ENCODE data around the gene PNO1.

PNO1 gene

DNA sequence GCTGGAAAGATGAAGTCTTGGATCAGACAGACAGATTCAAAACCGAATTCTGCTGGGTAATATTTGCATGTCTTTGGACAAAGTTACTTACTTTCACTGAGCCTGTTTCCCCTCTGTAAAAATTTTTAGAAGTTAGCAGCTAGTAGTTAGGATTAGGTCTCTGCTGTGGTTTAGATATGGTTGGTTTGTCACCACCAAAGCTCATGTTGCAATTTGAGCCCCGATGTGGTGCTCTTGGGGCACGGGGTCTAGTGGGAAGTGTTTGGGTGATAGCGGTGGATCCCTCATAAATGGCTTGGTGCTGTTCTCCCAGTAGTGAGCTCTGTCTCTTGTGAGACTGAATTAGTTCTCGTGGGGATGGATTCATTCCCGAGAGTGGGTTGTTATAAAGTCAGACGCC, 38.9 kb upstream of the PNO1 start:
- Histone ChIP-seq H3K27ac (ENCODE audit: low read length) (no peak overlapping the region), H3K4me2 (ENCODE audit: low read length) (no peak overlapping the region), H3K9ac (ENCODE audit: low read length) (no peak overlapping the region), H3K4me1 (ENCODE audit: low read length) (peaks cover 29% of the 10 kb centered on the region), H2AFZ (ENCODE audit: low read depth, low read length) (no peak overlapping the region), H3K4me3 (ENCODE audit: low read length) (no peak overlapping the region), H4K20me1 (ENCODE audit: insufficient read depth, low read length) (no peaks in the 10 kb centered on the region), H3K79me2 (ENCODE audit: low read length) (no peaks in the 10 kb centered on the region), H3K27me3 (ENCODE audit: low read depth, low read length) (no peaks in the 10 kb centered on the region), H3K9me3 (ENCODE audit: insufficient read depth, low read length) (no peaks in the 10 kb centered on the region), H3K36me3 (replicated peaks; ENCODE audit: low read depth, low read length) (no peaks in the 10 kb centered on the region)
- no peak for TF ChIP-seq EZH2phosphoT487 (IDR thresholded peaks at IDR 0.05; ENCODE audit: low read depth)
- TF ChIP-seq, protein P1, sequence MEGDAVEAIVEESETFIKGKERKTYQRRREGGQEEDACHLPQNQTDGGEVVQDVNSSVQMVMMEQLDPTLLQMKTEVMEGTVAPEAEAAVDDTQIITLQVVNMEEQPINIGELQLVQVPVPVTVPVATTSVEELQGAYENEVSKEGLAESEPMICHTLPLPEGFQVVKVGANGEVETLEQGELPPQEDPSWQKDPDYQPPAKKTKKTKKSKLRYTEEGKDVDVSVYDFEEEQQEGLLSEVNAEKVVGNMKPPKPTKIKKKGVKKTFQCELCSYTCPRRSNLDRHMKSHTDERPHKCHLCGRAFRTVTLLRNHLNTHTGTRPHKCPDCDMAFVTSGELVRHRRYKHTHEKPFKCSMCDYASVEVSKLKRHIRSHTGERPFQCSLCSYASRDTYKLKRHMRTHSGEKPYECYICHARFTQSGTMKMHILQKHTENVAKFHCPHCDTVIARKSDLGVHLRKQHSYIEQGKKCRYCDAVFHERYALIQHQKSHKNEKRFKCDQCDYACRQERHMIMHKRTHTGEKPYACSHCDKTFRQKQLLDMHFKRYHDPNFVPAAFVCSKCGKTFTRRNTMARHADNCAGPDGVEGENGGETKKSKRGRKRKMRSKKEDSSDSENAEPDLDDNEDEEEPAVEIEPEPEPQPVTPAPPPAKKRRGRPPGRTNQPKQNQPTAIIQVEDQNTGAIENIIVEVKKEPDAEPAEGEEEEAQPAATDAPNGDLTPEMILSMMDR (IDR thresholded peaks at IDR 0.05; ENCODE audit: low read depth, low read length) = no peak

DNA sequence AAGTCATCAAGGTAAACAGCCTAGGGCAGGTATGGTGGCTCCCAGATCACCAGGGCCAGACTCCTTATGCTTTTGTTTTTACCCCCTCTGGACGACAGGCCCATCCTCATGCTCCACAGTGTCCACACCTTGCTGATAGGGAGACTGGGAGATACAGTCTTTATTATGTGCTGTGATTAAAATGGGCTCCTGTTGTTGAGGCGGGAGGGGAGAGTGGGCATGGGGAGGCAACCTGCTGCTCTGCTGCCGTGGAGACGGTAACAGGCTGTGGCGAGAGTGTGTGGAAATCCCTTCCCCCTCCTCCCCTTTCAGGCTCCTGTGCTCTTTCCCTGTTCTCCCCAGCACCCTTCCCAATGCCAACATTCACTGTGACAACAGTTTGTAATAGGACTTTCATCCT, 38.2 kb upstream of the PNO1 start:
- no peak overlapping the region for H2AFZ ChIP-seq (ENCODE audit: low read depth, low read length)
- H3K79me2 ChIP-seq (ENCODE audit: low read length) = no peaks in the 10 kb centered on the region
- no peak overlapping the region for H3K4me2 ChIP-seq (ENCODE audit: low read length)
- H3K4me3 ChIP-seq (ENCODE audit: low read length) = no peak overlapping the region
- H3K4me1 ChIP-seq (ENCODE audit: low read length) = peaks cover 29% of the 10 kb centered on the region
- TF ChIP-seq, protein P1 (IDR thresholded peaks at IDR 0.05; ENCODE audit: low read depth, low read length) = no peak
- TF ChIP-seq EZH2phosphoT487 (IDR thresholded peaks at IDR 0.05; ENCODE audit: low read depth) = no peak
- H3K27me3 ChIP-seq (ENCODE audit: low read depth, low read length) = no peaks in the 10 kb centered on the region
- no peak overlapping the region for H3K9ac ChIP-seq (ENCODE audit: low read length)
- H3K27ac ChIP-seq (ENCODE audit: low read length) = no peak overlapping the region
- H4K20me1 ChIP-seq (ENCODE audit: insufficient read depth, low read length) = no peaks in the 10 kb centered on the region
- H3K9me3 ChIP-seq (ENCODE audit: insufficient read depth, low read length) = no peaks in the 10 kb centered on the region
- no peaks in the 10 kb centered on the region for H3K36me3 ChIP-seq (replicated peaks; ENCODE audit: low read depth, low read length)

DNA sequence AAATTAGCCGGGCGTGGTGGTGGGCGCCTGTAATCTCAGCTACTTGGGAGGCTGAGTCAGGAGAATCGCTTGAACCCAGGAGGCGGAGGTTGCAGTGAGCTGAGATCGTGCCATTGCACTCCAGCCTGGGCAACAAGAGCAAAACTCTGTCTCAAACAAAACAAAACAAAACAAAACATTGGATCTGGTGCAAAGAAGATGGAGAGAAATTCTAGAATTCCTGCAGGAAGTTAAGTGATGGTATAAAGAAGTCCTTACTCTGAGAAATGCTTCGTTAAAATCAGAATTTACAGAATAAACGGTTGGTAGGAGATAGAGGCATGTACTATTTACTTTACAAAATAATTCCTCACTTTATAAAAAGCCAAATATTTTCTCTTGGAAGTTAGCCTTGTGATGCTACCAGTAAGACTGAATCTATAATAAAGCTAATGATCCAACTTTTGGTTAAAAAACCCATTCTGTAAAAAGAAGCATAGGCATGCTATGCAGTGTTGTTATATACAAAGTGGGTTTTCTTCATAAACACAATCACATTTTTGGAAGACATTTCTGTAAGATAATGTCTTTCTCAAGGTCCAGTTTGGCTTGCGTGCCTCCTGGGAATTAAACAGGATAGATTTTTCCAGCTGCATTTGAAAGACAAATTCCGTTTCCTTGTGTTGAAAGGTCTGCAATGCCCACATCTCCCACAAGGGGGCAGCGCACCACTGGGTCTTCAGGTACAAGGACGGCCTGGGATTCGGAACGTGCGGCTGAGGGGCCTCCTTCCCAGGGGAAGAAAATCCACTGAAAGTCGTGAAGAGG, 35.6 kb upstream of the PNO1 start:
- Histone ChIP-seq H4K20me1 (ENCODE audit: insufficient read depth, low read length) (no peaks in the 10 kb centered on the region), H3K4me1 (ENCODE audit: low read length) (peaks cover 29% of the 10 kb centered on the region), H3K79me2 (ENCODE audit: low read length) (no peaks in the 10 kb centered on the region), H3K4me3 (ENCODE audit: low read length) (peak overlapping the region; percentile 53), H3K4me2 (ENCODE audit: low read length) (peak overlapping the region; percentile 82), H3K27me3 (ENCODE audit: low read depth, low read length) (no peaks in the 10 kb centered on the region), H2AFZ (ENCODE audit: low read depth, low read length) (peak overlapping the region; percentile 50), H3K9me3 (ENCODE audit: insufficient read depth, low read length) (no peaks in the 10 kb centered on the region), H3K9ac (ENCODE audit: low read length) (peak overlapping the region; percentile 22; the same call in 1 of the 2 replicates), H3K27ac (ENCODE audit: low read length) (peak overlapping the region; percentile 88), H3K36me3 (replicated peaks; ENCODE audit: low read depth, low read length) (no peaks in the 10 kb centered on the region)
- no peak for TF ChIP-seq EZH2phosphoT487 (IDR thresholded peaks at IDR 0.05; ENCODE audit: low read depth)
- TF ChIP-seq, protein P1 (IDR thresholded peaks at IDR 0.05; ENCODE audit: low read depth, low read length) = peak; percentile 96

DNA sequence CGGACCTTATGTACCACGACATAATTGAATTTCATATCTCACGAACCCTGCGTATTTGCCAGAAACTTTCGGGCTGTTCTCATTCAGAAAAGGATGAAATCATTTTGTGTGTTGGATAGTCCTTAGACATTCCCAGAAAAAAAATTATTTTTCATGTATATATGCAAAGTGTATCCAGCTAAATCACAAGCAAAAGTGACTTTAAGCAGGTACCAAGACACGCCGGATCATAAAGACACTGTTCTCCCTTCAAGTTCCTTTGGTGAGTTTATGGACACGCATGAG, 35.1 kb upstream of the PNO1 start:
- peak overlapping the region; percentile 47 for H2AFZ ChIP-seq (ENCODE audit: low read depth, low read length)
- H3K9ac ChIP-seq (ENCODE audit: low read length) = no peak overlapping the region

More for the DNA sequence above, 35.1 kb upstream of the PNO1 start:
- no peaks in the 10 kb centered on the region for H4K20me1 ChIP-seq (ENCODE audit: insufficient read depth, low read length)
- peak overlapping the region; percentile 82 for H3K4me2 ChIP-seq (ENCODE audit: low read length)
- H3K4me1 ChIP-seq (ENCODE audit: low read length) = peaks cover 32% of the 10 kb centered on the region
- no peaks in the 10 kb centered on the region for H3K9me3 ChIP-seq (ENCODE audit: insufficient read depth, low read length)
- no peaks in the 10 kb centered on the region for H3K36me3 ChIP-seq (replicated peaks; ENCODE audit: low read depth, low read length)
- H3K27ac ChIP-seq (ENCODE audit: low read length) = no peak overlapping the region
- H3K27me3 ChIP-seq (ENCODE audit: low read depth, low read length) = no peaks in the 10 kb centered on the region
- H3K4me3 ChIP-seq (ENCODE audit: low read length) = peak overlapping the region; percentile 53
- H3K79me2 ChIP-seq (ENCODE audit: low read length) = no peaks in the 10 kb centered on the region
- TF ChIP-seq, protein P1 (IDR thresholded peaks at IDR 0.05; ENCODE audit: low read depth, low read length) = no peak
- TF ChIP-seq EZH2phosphoT487 (IDR thresholded peaks at IDR 0.05; ENCODE audit: low read depth) = no peak

Data from OCI-LY3 (cell line).